Heart left ventricle (tissue), 16 donors: Measurements from ENCODE around the gene DNAJB2. TPM values are rescaled to one million over a fixed set of nuclear protein-coding genes. Genes with fewer than 3 reads are reported as not detected.
"Not testable (repeated sequence)": the region's sequence is repeated elsewhere in the genome, so short reads cannot be mapped to it uniquely, and the experiment has no call there.

Source experiments
- ATAC-seq, 4 donors: fragments of 200-7000 bp; cut with Tn5 transposase; one replicate each; pipeline ENCODE4 v1.9.1; 2020 to 2022; ENCODE audit warnings: moderate library complexity in 4 of 4, mild to moderate bottlenecking in 3 of 4, moderate number of reproducible peaks in 1 of 4
- DNase-seq, 5 donors: peaks; one replicate each; pipeline ENCODE4 v3.0.0-alpha.2; 2020
- H3K27ac ChIP-seq, 12 donors: fragments of 200-600 bp; sonication (generic) in 4 of 12; one replicate each; pipeline versions ENCODE4 v1.5.0 to v1.8.0; 2016 to 2022; ENCODE audit warnings: mild to moderate bottlenecking in 2 of 12
- H3K27me3 ChIP-seq, 9 donors: fragments of 200-600 bp; sonication (generic) in 2 of 9; one replicate each; pipeline versions ENCODE4 v1.5.1 to v1.8.0; 2016 to 2022; ENCODE audit warnings: mild to moderate bottlenecking in 3 of 9
- H3K36me3 ChIP-seq, 9 donors: fragments of 200-600 bp; sonication (generic) in 2 of 9; one replicate each; pipeline versions ENCODE4 v1.5.0 to v1.8.0; 2018 to 2022; ENCODE audit warnings: mild to moderate bottlenecking in 2 of 9
- H3K4me1 ChIP-seq, 12 donors: fragments of 200-600 bp; sonication (generic) in 4 of 12; one replicate each; pipeline versions ENCODE4 v1.5.0 to v1.8.0; 2016 to 2022; ENCODE audit warnings: mild to moderate bottlenecking in 3 of 12
- H3K4me3 ChIP-seq, 12 donors: fragments of 200-600 bp; sonication (generic) in 4 of 12; one replicate each; pipeline versions ENCODE4 v1.5.0 to v1.8.0; 2017 to 2022; ENCODE audit warnings: mild to moderate bottlenecking in 9 of 12, moderate library complexity in 4 of 12
- H3K9me3 ChIP-seq, 12 donors: fragments of 200-600 bp; sonication (generic) in 4 of 12; one replicate each; pipeline versions ENCODE4 v1.5.0 to v1.8.0; 2016 to 2022; ENCODE audit warnings: mild to moderate bottlenecking in 1 of 12
- CTCF ChIP-seq, 12 donors: fragments of 200-600 bp; sonication (generic) in 4 of 12; IDR thresholded peaks; one replicate each; pipeline versions ENCODE4 v1.5.0 to v1.8.0; 2018 to 2022; ENCODE audit warnings: antibody characterized with exemption in 12 of 12, mild to moderate bottlenecking in 5 of 12
- POLR2A ChIP-seq, 2 donors: fragments of 450-650 bp; IDR thresholded peaks; one replicate each; pipeline ENCODE4 v1.6.1; 2017; ENCODE audit warnings: antibody characterized with exemption in 2 of 2, mild to moderate bottlenecking in 2 of 2, moderate library complexity in 2 of 2
- WGBS, 4 donors: extraction: QIAGEN DNeasy Blood & Tissue Kit in 2 of 4; methylation state at CpG; one replicate each; pipeline versions ENCODE4 v1.1.5 to v1.1.7; 2013 to 2018; 5-methylcytosine and 5-hydroxymethylcytosine counted together
- intact Hi-C, 10 donors: fragments of 100-400 bp; cut with DNase I; formaldehyde crosslinking; loops; one replicate each; pipeline versions ENCODE4 v1.11.1 to v1.14.2; 2022
- polyA plus RNA-seq, 2 donors: library from polyadenylated mRNA; stranded (reverse); fragments of 200-250 nt; gene quantifications; one replicate each; pipeline ENCODE4 v1.2.3, GENCODE V29; 2013
- total RNA-seq, 9 donors: library from RNA; depleted of rRNA in 2 of 9; stranded (reverse); fragments of >200 nt in 2 of 9; fragmentation: NEBNext Ultra II Directional in 3 of 9; extraction: Animal tissue kit (Norgen Biotek cat#: 25700) in 3 of 9; gene quantifications; one replicate each; pipeline versions ENCODE4 v1.1.0 to v1.2.4, GENCODE V29; 2016 to 2023
- donor health status: ischemic (EF 13 %, LVEDD 7.1; RV severe dilation, severe dysfunction).
- donor health status: healthy with polysubstance abuse.
- donor health status: DM: no; HTN: yes; CAD: no.
- donor health status: DM: no; HTN: no; CAD: no.
- donor health status: ischemic (EF 25% LVEDD 6.9; RV normal size, moderate dysfunction).
- donor health status: ischemic (EF 25% LVEDD 5.7; RV mildly dilated, moderate dysfunction).
- donor health status: healthy.
- donor health status: DM: yes; HTN: yes; CAD: no.
- donor health status: ischemic (EF 35%, LVEDD 5.7; RV mildly dilated, moderate dysfunction).
- donor health status: nonischemic (EF 11% LVEDD 7.7; RV severe dilation, severe dysfunction).
- donor health status: DM: yes; HTN: yes; CAD: no.
- donor health status: PGD.
- donor health status: ischemic (EF 29% LVEDD 5.4; RV normal size, mild dysfunction).
- donor health status: nonischemic (EF 23%, LVEDD 6.1; RV moderate dilation, normal function).

The DNAJB2 gene
- total and polyA plus RNA-seq, 11 donors = 61.3 to 181 (median 74.9) TPM

- no peak overlapping the region for H3K4me3 ChIP-seq
- peak overlapping the region in 4 of 12 donors; percentile 3 to 30 (median 22) for H3K27ac ChIP-seq
- H3K27me3 ChIP-seq = no peaks in the 10 kb centered on the region
- intact Hi-C loops = no loop called here
- peaks cover 0 to 19% (median 3%) of the 10 kb centered on the region in 12 donors for H3K4me1 ChIP-seq
- ATAC-seq = peak in 3 of 4 donors; percentile 34 to 54 (median 53)
- peaks cover 0 to 57% (median 48%) of the 10 kb centered on the region in 9 donors for H3K36me3 ChIP-seq
- DNase-seq = peak in 2 of 5 donors; percentile 40 to 62
- 73 to 80% (median 76%) methylated on average over 16 to 17 of the region's 17 CpGs for WGBS, 4 donors
- TF ChIP-seq CTCF (IDR thresholded peaks at IDR 0.05) = no peak
- no peak for TF ChIP-seq POLR2A (IDR thresholded peaks at IDR 0.05)
- H3K9me3 ChIP-seq = no peaks in the 10 kb centered on the region
Measured at GRCh38 chr2:219285894-219286425, 6.8 kb downstream of the DNAJB2 start.

DNA sequence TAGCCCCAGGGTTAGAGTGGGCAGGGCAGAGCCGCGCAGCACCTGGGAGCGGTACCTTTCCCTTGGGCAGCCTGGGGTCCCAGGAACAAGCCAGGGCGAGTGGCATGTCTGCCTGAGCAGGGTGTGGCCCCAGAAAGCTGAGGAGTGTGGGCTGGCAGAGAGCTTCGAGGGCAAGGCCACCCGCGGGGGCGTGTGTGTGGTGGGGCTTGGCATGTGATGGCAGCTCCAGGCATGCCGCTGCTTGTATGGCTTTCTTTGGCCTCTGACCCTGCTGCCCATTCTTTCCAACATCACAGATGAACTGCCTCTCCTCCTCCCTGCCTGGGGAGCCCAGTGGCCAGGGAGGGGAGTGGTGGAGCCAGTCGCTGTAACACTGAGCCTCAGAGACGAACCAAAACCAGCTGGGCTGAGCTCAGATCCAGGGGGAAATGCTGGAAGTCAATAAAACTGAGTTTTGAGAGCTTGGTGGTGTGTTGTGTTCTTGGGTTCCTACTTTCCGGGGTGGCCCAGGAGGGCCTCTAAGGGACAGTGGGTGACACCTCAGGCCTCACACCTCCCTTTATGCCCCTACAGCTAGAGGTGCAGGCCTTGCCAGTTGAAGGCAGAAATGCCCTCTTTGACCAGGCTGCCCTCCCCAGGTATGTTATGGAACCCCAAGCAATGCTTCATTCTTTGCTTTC, 7.4 kb downstream of the DNAJB2 start:
- TF ChIP-seq POLR2A (IDR thresholded peaks at IDR 0.05) = no peak
- TF ChIP-seq CTCF (IDR thresholded peaks at IDR 0.05) = no peak
- Histone ChIP-seq H3K4me1 (peaks cover 0 to 19% (median 3%) of the 10 kb centered on the region in 12 donors), H3K27ac (peak overlapping the region in 3 of 12 donors; percentile 3 to 24 (median 19)), H3K27me3 (no peaks in the 10 kb centered on the region), H3K4me3 (no peak overlapping the region), H3K9me3 (no peaks in the 10 kb centered on the region), H3K36me3 (peaks cover 0 to 51% (median 42%) of the 10 kb centered on the region in 9 donors)
- ATAC-seq (peak in 1 of 4 donors; percentile 4), DNase-seq (no peak)
- 82 to 86% (median 84%) methylated on average over 6 to 12 of the region's 12 CpGs for WGBS, 4 donors
- intact Hi-C loops = no loop called here

GRCh38 chr2:219287116-219287440, 7.9 kb downstream of the DNAJB2 start:
- intact Hi-C loops, H3K4me3 ChIP-seq, DNase-seq, H3K27me3 ChIP-seq, H3K9me3 ChIP-seq, ATAC-seq: not testable (repeated sequence)
- Histone ChIP-seq H3K36me3 (peaks cover 0 to 46% (median 37%) of the 10 kb centered on the region in 9 donors), H3K4me1 (peaks cover 0 to 19% (median 3%) of the 10 kb centered on the region in 12 donors), H3K27ac (peak overlapping the region in 1 of 12 donors; percentile 24)
- 85 to 95% (median 91%) methylated on average over 6 of the region's 6 CpGs for WGBS, 4 donors

DNA sequence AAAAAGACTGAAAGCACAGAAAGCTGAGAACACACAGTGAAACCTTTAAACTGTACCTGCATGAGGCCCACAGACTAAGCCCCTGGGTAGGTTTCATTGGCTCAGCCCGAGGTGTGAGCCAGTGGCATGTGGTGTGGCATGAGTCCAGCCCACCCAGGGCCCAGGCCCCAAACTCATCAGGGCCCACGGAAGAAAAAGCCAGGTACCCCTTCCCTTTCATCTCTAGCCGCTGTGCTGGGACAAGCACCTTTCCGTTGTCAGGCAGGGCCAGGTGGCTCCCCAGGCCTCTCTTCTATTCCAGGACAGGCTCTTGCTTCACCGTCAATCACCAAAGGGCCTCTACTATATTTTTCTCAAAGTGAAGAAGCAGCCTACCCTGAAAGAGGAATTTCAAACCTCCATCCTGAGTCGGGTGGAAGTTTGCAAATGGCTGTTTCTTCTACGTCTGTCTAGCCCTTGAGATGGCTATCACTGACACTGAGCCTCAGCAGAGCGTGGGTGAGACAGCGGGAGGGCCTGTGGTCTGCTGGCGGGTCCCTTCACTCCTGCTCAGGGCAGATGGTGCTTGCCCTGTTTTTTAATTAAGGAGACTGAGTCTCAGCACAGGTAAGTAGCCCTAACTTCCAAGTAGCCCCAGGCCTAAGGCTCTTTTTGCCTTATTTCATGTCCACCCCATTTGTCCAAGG, 8.6 kb downstream of the DNAJB2 start:
- H3K4me3 ChIP-seq = no peak overlapping the region
- TF ChIP-seq CTCF (IDR thresholded peaks at IDR 0.05) (no peak), POLR2A (IDR thresholded peaks at IDR 0.05) (no peak)
- no peaks in the 10 kb centered on the region for H3K27me3 ChIP-seq
- 79 to 86% (median 80%) methylated on average over 10 of the region's 10 CpGs for WGBS, 4 donors
- ATAC-seq = no peak
- no peaks in the 10 kb centered on the region for H3K9me3 ChIP-seq
- H3K36me3 ChIP-seq = peaks cover 0 to 40% (median 30%) of the 10 kb centered on the region in 9 donors
- DNase-seq = peak in 1 of 5 donors; percentile 15
- intact Hi-C loops = no loop called here
- no peak overlapping the region for H3K27ac ChIP-seq
- H3K4me1 ChIP-seq = peaks cover 0 to 19% (median 3%) of the 10 kb centered on the region in 12 donors
